ENCODE data around the gene OR6B3. TPM values are rescaled to one million over a fixed set of nuclear protein-coding genes. Genes with fewer than 3 reads are reported as not detected.

Gene OR6B3
- total RNA-seq, 1 experiment from 2014 or later: not detected

GRCh38 chr2:240041363-240041762 is 12.0 kb downstream of the OR6B3 start:
- Histone ChIP-seq H3K36me3 (ENCODE audit: insufficient read depth, low read length, poor library complexity, severe bottlenecking) (no peaks in the 10 kb centered on the region), H3K27ac (ENCODE audit: low read depth, low read length, poor library complexity, severe bottlenecking) (no peak overlapping the region), H3K4me1 (ENCODE audit: insufficient read depth, low read length, poor library complexity, severe bottlenecking) (no peaks in the 10 kb centered on the region), H3K9me3 (ENCODE audit: low read depth, low read length, poor library complexity, severe bottlenecking) (no peaks in the 10 kb centered on the region), H3K27me3 (replicated peaks; ENCODE audit: insufficient read depth, low read depth, low read length, poor library complexity) (peaks cover 77% of the 10 kb centered on the region), H3K4me3 (ENCODE audit: low read depth, low read length, poor library complexity, severe bottlenecking) (no peak overlapping the region)
- no TSS peak for BruUV-seq (replicated peaks)
- intact Hi-C loops (cut with micrococcal nuclease; ENCODE audit: unreplicated experiment): no loop called here
- no peak for TF ChIP-seq EZH2 (IDR thresholded peaks at IDR 0.05; ENCODE audit: borderline replicate concordance, low read depth, low read length, poor library complexity, severe bottlenecking)
- TF ChIP-seq, protein P1, sequence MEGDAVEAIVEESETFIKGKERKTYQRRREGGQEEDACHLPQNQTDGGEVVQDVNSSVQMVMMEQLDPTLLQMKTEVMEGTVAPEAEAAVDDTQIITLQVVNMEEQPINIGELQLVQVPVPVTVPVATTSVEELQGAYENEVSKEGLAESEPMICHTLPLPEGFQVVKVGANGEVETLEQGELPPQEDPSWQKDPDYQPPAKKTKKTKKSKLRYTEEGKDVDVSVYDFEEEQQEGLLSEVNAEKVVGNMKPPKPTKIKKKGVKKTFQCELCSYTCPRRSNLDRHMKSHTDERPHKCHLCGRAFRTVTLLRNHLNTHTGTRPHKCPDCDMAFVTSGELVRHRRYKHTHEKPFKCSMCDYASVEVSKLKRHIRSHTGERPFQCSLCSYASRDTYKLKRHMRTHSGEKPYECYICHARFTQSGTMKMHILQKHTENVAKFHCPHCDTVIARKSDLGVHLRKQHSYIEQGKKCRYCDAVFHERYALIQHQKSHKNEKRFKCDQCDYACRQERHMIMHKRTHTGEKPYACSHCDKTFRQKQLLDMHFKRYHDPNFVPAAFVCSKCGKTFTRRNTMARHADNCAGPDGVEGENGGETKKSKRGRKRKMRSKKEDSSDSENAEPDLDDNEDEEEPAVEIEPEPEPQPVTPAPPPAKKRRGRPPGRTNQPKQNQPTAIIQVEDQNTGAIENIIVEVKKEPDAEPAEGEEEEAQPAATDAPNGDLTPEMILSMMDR (conservative IDR thresholded peaks at IDR 0.05; ENCODE audit: low read depth, low read length): no peak
- DNase-seq (ENCODE audit: low spot score): no peak
- POLR2A ChIA-PET (ENCODE audit: low non-redundant PET): no interaction called here
- CTCF ChIA-PET: no interaction called here

- TF ChIP-seq EZH2 (IDR thresholded peaks at IDR 0.05; ENCODE audit: borderline replicate concordance, low read depth, low read length, poor library complexity, severe bottlenecking): no peak
- TF ChIP-seq, protein P1 (conservative IDR thresholded peaks at IDR 0.05; ENCODE audit: low read depth, low read length): no peak
- no peaks in the 10 kb centered on the region for H3K9me3 ChIP-seq (ENCODE audit: low read depth, low read length, poor library complexity, severe bottlenecking)
- DNase-seq (ENCODE audit: low spot score): no peak
- no peak overlapping the region for H3K4me3 ChIP-seq (ENCODE audit: low read depth, low read length, poor library complexity, severe bottlenecking)
- H3K4me1 ChIP-seq (ENCODE audit: insufficient read depth, low read length, poor library complexity, severe bottlenecking): no peaks in the 10 kb centered on the region
- no peaks in the 10 kb centered on the region for H3K36me3 ChIP-seq (ENCODE audit: insufficient read depth, low read length, poor library complexity, severe bottlenecking)
- no peak overlapping the region for H3K27ac ChIP-seq (ENCODE audit: low read depth, low read length, poor library complexity, severe bottlenecking)
- intact Hi-C loops (cut with micrococcal nuclease; ENCODE audit: unreplicated experiment): no loop called here
- ChIA-PET POLR2A (ENCODE audit: low non-redundant PET) (no interaction called here), CTCF (no interaction called here)
- peaks cover 91% of the 10 kb centered on the region for H3K27me3 ChIP-seq (replicated peaks; ENCODE audit: insufficient read depth, low read depth, low read length, poor library complexity)
- no TSS peak for BruUV-seq (replicated peaks)
Measured at GRCh38 chr2:240037358-240037757, 16.0 kb downstream of the OR6B3 start.

DNA sequence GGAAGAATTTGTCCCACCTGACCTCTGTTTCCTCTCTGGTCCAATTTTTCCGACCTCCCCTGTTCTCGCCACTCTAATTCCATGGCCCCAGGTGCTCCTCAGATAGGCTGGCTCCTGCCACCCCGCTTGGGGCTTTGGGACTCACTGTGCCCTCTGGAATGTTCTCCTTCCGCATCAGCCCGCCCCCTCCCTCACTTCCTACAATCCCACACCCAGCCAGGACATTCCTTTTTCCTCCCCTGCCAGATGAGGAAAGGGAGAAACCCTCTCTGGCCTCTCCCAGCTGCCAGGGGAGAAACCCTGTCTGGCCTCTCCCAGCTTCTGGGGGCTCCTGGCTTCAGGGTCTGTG is 20.0 kb downstream of the OR6B3 start:
- Histone ChIP-seq H3K4me1 (ENCODE audit: insufficient read depth, low read length, poor library complexity, severe bottlenecking) (no peaks in the 10 kb centered on the region), H3K27me3 (replicated peaks; ENCODE audit: insufficient read depth, low read depth, low read length, poor library complexity) (peaks cover 81% of the 10 kb centered on the region), H3K36me3 (ENCODE audit: insufficient read depth, low read length, poor library complexity, severe bottlenecking) (no peaks in the 10 kb centered on the region), H3K9me3 (ENCODE audit: low read depth, low read length, poor library complexity, severe bottlenecking) (no peaks in the 10 kb centered on the region), H3K27ac (ENCODE audit: low read depth, low read length, poor library complexity, severe bottlenecking) (no peak overlapping the region), H3K4me3 (ENCODE audit: low read depth, low read length, poor library complexity, severe bottlenecking) (no peak overlapping the region)
- no TSS peak for BruUV-seq (replicated peaks)
- POLR2A ChIA-PET (ENCODE audit: low non-redundant PET): no interaction called here
- TF ChIP-seq EZH2 (IDR thresholded peaks at IDR 0.05; ENCODE audit: borderline replicate concordance, low read depth, low read length, poor library complexity, severe bottlenecking): no peak
- TF ChIP-seq, protein P1 (conservative IDR thresholded peaks at IDR 0.05; ENCODE audit: low read depth, low read length): no peak
- CTCF ChIA-PET: no interaction called here
- intact Hi-C loops (cut with micrococcal nuclease; ENCODE audit: unreplicated experiment): no loop called here
- DNase-seq (ENCODE audit: low spot score): no peak
